ENCODE results near the gene BCL11A. TPM values are rescaled to one million over a fixed set of nuclear protein-coding genes. Genes with fewer than 3 reads are reported as not detected.

The BCL11A gene
- total RNA-seq, 1 donor from 2014 or later = 6.7 TPM

GRCh38 chr2:60526623-60527022, 26.8 kb downstream of the BCL11A start:
- no peaks in the 10 kb centered on the region for H3K36me3 ChIP-seq (ENCODE audit: control insufficient read depth, insufficient read depth, low read length)
- no peak for DNase-seq (ENCODE audit: low read depth)
- TF ChIP-seq, protein P1, sequence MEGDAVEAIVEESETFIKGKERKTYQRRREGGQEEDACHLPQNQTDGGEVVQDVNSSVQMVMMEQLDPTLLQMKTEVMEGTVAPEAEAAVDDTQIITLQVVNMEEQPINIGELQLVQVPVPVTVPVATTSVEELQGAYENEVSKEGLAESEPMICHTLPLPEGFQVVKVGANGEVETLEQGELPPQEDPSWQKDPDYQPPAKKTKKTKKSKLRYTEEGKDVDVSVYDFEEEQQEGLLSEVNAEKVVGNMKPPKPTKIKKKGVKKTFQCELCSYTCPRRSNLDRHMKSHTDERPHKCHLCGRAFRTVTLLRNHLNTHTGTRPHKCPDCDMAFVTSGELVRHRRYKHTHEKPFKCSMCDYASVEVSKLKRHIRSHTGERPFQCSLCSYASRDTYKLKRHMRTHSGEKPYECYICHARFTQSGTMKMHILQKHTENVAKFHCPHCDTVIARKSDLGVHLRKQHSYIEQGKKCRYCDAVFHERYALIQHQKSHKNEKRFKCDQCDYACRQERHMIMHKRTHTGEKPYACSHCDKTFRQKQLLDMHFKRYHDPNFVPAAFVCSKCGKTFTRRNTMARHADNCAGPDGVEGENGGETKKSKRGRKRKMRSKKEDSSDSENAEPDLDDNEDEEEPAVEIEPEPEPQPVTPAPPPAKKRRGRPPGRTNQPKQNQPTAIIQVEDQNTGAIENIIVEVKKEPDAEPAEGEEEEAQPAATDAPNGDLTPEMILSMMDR (IDR thresholded peaks at IDR 0.05; ENCODE audit: insufficient read depth, low read length, poor library complexity, severe bottlenecking) = no peak
- no peaks in the 10 kb centered on the region for H3K27me3 ChIP-seq (ENCODE audit: control insufficient read depth, insufficient read depth, low read length)
- no peak overlapping the region for H3K4me3 ChIP-seq (ENCODE audit: low read depth, low read length)

DNA sequence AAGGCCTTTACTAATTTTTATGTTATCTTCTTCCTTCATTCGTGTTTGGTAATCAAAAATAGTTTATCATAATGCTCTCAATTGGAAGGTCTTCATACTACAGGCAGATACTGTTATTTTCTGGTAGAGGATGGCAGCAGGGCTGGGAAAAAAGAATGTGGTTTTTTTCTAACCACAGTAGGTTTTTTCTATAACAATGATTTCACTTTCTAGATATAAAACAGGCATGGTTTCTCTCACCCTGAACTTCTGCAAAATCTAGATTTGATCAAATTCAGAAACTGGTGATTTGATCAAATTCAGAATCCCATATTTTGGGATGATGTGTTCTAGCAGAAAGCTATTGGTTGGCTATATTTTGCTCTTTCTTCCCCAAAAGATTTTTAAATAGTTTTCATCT, 27.6 kb downstream of the BCL11A start:
- no peak overlapping the region for H3K4me3 ChIP-seq (ENCODE audit: low read depth, low read length)
- H3K36me3 ChIP-seq (ENCODE audit: control insufficient read depth, insufficient read depth, low read length) = no peaks in the 10 kb centered on the region
- H3K27me3 ChIP-seq (ENCODE audit: control insufficient read depth, insufficient read depth, low read length) = no peaks in the 10 kb centered on the region
- no peak for DNase-seq (ENCODE audit: low read depth)
- TF ChIP-seq, protein P1 (IDR thresholded peaks at IDR 0.05; ENCODE audit: insufficient read depth, low read length, poor library complexity, severe bottlenecking) = no peak

- TF ChIP-seq, protein P1 (IDR thresholded peaks at IDR 0.05; ENCODE audit: insufficient read depth, low read length, poor library complexity, severe bottlenecking) = no peak
- no peaks in the 10 kb centered on the region for H3K27me3 ChIP-seq (ENCODE audit: control insufficient read depth, insufficient read depth, low read length)
- no peaks in the 10 kb centered on the region for H3K36me3 ChIP-seq (ENCODE audit: control insufficient read depth, insufficient read depth, low read length)
- H3K4me3 ChIP-seq (ENCODE audit: low read depth, low read length) = no peak overlapping the region
- no peak for DNase-seq (ENCODE audit: low read depth)
Observed at GRCh38 chr2:60524874-60525273, 28.6 kb downstream of the BCL11A start.

GRCh38 chr2:60523963-60524362, 29.5 kb downstream of the BCL11A start:
- TF ChIP-seq, protein P1 (IDR thresholded peaks at IDR 0.05; ENCODE audit: insufficient read depth, low read length, poor library complexity, severe bottlenecking) = no peak
- Histone ChIP-seq H3K4me3 (ENCODE audit: low read depth, low read length) (no peak overlapping the region), H3K36me3 (ENCODE audit: control insufficient read depth, insufficient read depth, low read length) (no peaks in the 10 kb centered on the region), H3K27me3 (ENCODE audit: control insufficient read depth, insufficient read depth, low read length) (no peaks in the 10 kb centered on the region)
- DNase-seq (ENCODE audit: low read depth) = no peak

DNA sequence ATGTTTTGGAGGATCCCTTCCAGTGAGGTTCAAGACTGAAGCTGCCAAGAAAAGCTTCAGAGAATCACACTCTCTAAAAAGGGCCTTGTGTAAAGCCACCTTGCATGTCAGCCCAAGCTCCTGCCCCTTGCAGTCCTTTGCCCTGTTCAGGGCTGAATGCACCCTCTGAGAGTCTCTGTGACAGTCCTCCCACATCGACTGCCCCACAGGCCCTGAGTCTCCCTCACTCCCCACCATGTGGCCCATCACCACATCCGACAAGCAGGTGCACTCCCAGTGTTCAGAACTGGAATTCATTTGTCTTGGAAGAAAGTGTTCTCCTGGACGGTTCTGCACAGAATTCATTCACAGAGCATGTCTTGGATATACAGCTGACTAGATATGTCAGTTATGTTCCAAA, 31.0 kb downstream of the BCL11A start:
- no peak for DNase-seq (ENCODE audit: low read depth)
- Histone ChIP-seq H3K4me3 (ENCODE audit: low read depth, low read length) (no peak overlapping the region), H3K27me3 (ENCODE audit: control insufficient read depth, insufficient read depth, low read length) (no peaks in the 10 kb centered on the region), H3K36me3 (ENCODE audit: control insufficient read depth, insufficient read depth, low read length) (no peaks in the 10 kb centered on the region)
- TF ChIP-seq, protein P1 (IDR thresholded peaks at IDR 0.05; ENCODE audit: insufficient read depth, low read length, poor library complexity, severe bottlenecking) = no peak

DNA sequence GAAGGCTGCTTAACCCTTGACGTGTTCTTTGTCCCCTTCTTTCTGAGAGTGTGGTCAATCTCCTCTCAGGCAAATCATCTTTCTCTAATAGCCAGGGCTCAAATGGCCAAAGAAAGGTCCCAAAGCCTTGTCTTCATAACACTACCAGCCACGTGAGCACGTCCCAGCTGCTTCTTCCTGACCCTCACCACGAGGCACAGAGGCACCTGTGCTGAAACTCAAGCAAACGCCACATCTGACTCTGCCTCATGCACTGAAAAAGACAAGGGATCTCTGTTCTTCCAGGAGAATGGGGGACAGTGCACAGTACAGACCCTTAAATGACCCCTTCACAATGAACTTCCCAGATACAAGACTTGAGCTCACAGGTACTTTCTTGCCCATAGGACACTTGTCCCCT, 31.8 kb downstream of the BCL11A start:
- H3K27me3 ChIP-seq (ENCODE audit: control insufficient read depth, insufficient read depth, low read length) = no peaks in the 10 kb centered on the region
- H3K36me3 ChIP-seq (ENCODE audit: control insufficient read depth, insufficient read depth, low read length) = no peaks in the 10 kb centered on the region
- no peak for DNase-seq (ENCODE audit: low read depth)
- no peak overlapping the region for H3K4me3 ChIP-seq (ENCODE audit: low read depth, low read length)
- TF ChIP-seq, protein P1 (IDR thresholded peaks at IDR 0.05; ENCODE audit: insufficient read depth, low read length, poor library complexity, severe bottlenecking) = no peak

Data from kidney epithelial cell (primary cell).